HG02870 (cell line): Measurements from ENCODE around the gene EN2.
"Not testable (repeated sequence)": the region's sequence is repeated elsewhere in the genome, so short reads cannot be mapped to it uniquely, and the experiment has no call there.

Source experiments
- ATAC-seq: cut with Tn5 transposase; IDR thresholded peaks from one replicate; pipeline ENCODE4 v1.9.1; 2021; ENCODE audit warnings: mild to moderate bottlenecking, moderate library complexity; ENCODE audit not compliant: unreplicated experiment

Gene EN2

GRCh38 chr7:155425887-155426286, 32.0 kb upstream of the EN2 start:
- ATAC-seq = no peak

GRCh38 chr7:155426543-155427410, 31.2 kb upstream of the EN2 start:
- ATAC-seq = no peak

- ATAC-seq = no peak
These were observed 30.4 kb upstream of the EN2 start for GRCh38 chr7:155427411-155428038.

GRCh38 chr7:155428171-155428834, 29.6 kb upstream of the EN2 start:
- ATAC-seq = no peak

- no peak for ATAC-seq
These were observed 28.3 kb upstream of the EN2 start for GRCh38 chr7:155429651-155430050.

- ATAC-seq = no peak
These were observed 27.3 kb upstream of the EN2 start for GRCh38 chr7:155430606-155431005.

- ATAC-seq = no peak
These were observed 26.7 kb upstream of the EN2 start for GRCh38 chr7:155431231-155431630.

GRCh38 chr7:155431711-155432110, 26.2 kb upstream of the EN2 start:
- no peak for ATAC-seq

GRCh38 chr7:155435110-155435509, 22.8 kb upstream of the EN2 start:
- ATAC-seq = no peak

GRCh38 chr7:155437836-155438235, 20.1 kb upstream of the EN2 start:
- no peak for ATAC-seq

GRCh38 chr7:155438777-155439176, 19.2 kb upstream of the EN2 start:
- no peak for ATAC-seq

GRCh38 chr7:155439311-155440017, 18.5 kb upstream of the EN2 start:
- no peak for ATAC-seq

- no peak for ATAC-seq
These were observed 17.9 kb upstream of the EN2 start for GRCh38 chr7:155440018-155440410.

GRCh38 chr7:155441856-155442255, 16.1 kb upstream of the EN2 start:
- ATAC-seq = no peak

- ATAC-seq = no peak
These were observed 13.2 kb upstream of the EN2 start for GRCh38 chr7:155444746-155445145.

GRCh38 chr7:155445606-155446005, 12.3 kb upstream of the EN2 start:
- not testable (repeated sequence) for ATAC-seq

GRCh38 chr7:155447603-155448002, 10.3 kb upstream of the EN2 start:
- no peak for ATAC-seq

- no peak for ATAC-seq
These were observed 9.3 kb upstream of the EN2 start for GRCh38 chr7:155448632-155449007.

GRCh38 chr7:155449008-155449868, 8.7 kb upstream of the EN2 start:
- ATAC-seq = no peak

GRCh38 chr7:155449869-155450557, 7.9 kb upstream of the EN2 start:
- ATAC-seq = no peak
